SHP77 treated with DMSO at 0.1 percent for 48 hours (cell line): Measurements from ENCODE around the gene RNASE9.
"Not testable (repeated sequence)": the region's sequence is repeated elsewhere in the genome, so short reads cannot be mapped to it uniquely, and the experiment has no call there.

Source experiments
- DNase-seq: peaks from one replicate; lab custom pipeline; 2025; lab: John Stamatoyannopoulos, UW

RNASE9 gene

GRCh38 chr14:20516921-20517320, 43.9 kb downstream of the RNASE9 start:
- no peak for DNase-seq

- no peak for DNase-seq
Measured at GRCh38 chr14:20515846-20516245, 45.0 kb downstream of the RNASE9 start.

GRCh38 chr14:20512177-20512905, 48.5 kb downstream of the RNASE9 start:
- no peak for DNase-seq

- DNase-seq, result no peak
Measured at GRCh38 chr14:20508367-20508766, 52.5 kb downstream of the RNASE9 start.

- DNase-seq, result not testable (repeated sequence)
Measured at GRCh38 chr14:20507537-20507936, 53.3 kb downstream of the RNASE9 start.

- not testable (repeated sequence) for DNase-seq
Measured at GRCh38 chr14:20506752-20507151, 54.1 kb downstream of the RNASE9 start.

- DNase-seq, result not testable (repeated sequence)
Measured at GRCh38 chr14:20506276-20506675, 54.6 kb downstream of the RNASE9 start.
